Activated B cell treated with CpG ODN at 0.5 μM for 24 hours (primary cell): Measurements from ENCODE around the gene KCNA5. TPM values are rescaled to one million over a fixed set of nuclear protein-coding genes. Genes with fewer than 3 reads are reported as not detected.

Experiments used
- ATAC-seq: fragments of 200-7000 bp; cut with Tn5 transposase; one replicate; pipeline ENCODE4 v1.10.0; 2021; ENCODE audit warnings: low read depth, mild to moderate bottlenecking, moderate library complexity
- CTCF ChIA-PET: fragments of 350-600 bp; sonication (Branson Sonifier 250); formaldehyde crosslinking; loops from one replicate; lab custom pipeline; 2021; ENCODE audit warnings: antibody characterized with exemption; lab: Charles Lee
- POLR2A ChIA-PET: fragments of 350-600 bp; sonication (Branson Sonifier 250); formaldehyde crosslinking; loops from one replicate; lab custom pipeline; 2021; ENCODE audit warnings: antibody characterized with exemption; lab: Charles Lee
- DNase-seq: peaks from one replicate; pipeline ENCODE4 v3.0.0; 2022
- H3K27ac Mint-ChIP-seq: one replicate; pipeline ENCODE4 v1.8.0; 2020; ENCODE audit warnings: mixed read lengths
- H3K27me3 Mint-ChIP-seq: one replicate; pipeline ENCODE4 v1.8.0; 2021; ENCODE audit warnings: mixed read lengths
- H3K36me3 Mint-ChIP-seq: one replicate; pipeline ENCODE4 v1.8.0; 2021; ENCODE audit warnings: low read depth, mixed read lengths
- H3K4me1 Mint-ChIP-seq: one replicate; pipeline ENCODE4 v1.8.0; 2021; ENCODE audit warnings: mixed read lengths
- H3K4me3 Mint-ChIP-seq: one replicate; pipeline ENCODE4 v1.8.0; 2020; ENCODE audit warnings: mild to moderate bottlenecking, mixed read lengths
- H3K9me3 Mint-ChIP-seq: one replicate; pipeline ENCODE4 v1.8.0; 2020; ENCODE audit warnings: mixed read lengths
- intact Hi-C: fragments of 100-400 bp; cut with micrococcal nuclease; formaldehyde crosslinking; loops from one replicate; pipeline ENCODE4 v1.15.1; 2024
- total RNA-seq: library from RNA; stranded (reverse); gene quantifications from 2 replicates; pipeline ENCODE4 v1.2.3, GENCODE V29; 2022
- TF ChIP-seq, protein P1 (sequence below): fragments of 200-600 bp; IDR thresholded peaks from one replicate; pipeline ENCODE4 v1.8.0; 2022; ENCODE audit warnings: antibody characterized with exemption, mild to moderate bottlenecking

The KCNA5 gene
- total RNA-seq, 1 donor from 2014 or later, result 0.42 TPM

DNA sequence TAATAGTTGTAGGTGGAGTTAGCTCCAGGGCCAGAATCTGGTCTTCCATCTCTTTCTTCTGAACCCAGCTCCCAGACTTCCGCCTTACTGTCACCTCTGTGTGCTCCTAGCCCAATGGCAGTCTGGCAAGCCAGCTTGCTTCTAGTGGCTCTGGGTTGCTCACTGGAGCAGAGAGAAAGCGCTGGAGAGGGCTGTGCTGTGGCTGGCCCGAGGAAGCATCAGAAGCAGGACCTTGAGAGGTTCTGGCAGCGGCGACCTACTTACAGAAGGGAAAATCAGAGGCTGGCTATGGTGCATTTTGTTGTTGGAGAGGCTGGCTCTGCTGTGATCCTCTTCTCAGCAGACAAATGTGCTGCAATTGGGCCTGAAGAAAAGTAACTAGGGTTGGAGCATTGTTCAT lies 28.6 kb downstream of the KCNA5 start:
- H3K36me3 Mint-ChIP-seq, result no peaks in the 10 kb centered on the region

DNA sequence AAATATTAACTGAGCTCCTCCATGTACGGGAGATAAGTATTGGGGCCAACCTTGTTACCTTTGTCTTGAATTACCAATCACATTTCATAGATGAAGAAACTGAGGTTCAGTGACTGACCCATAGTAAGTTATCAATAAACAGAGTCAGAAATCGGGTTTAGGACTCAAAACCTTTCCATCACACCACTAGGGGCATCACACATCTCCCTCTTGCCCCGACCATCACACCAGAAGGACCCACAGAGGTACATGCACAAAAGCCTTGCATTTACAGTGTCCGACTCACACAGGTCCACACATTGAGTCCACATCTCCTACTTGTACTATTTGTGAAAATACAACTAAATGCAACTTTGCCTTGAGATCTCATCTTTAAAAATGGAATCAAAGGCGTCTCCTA lies 29.4 kb downstream of the KCNA5 start:
- H3K4me3 Mint-ChIP-seq, result no peak overlapping the region
- H3K36me3 Mint-ChIP-seq, result no peaks in the 10 kb centered on the region
- peaks cover 8% of the 10 kb centered on the region for H3K27me3 Mint-ChIP-seq
- no peak for ATAC-seq
- no peaks in the 10 kb centered on the region for H3K4me1 Mint-ChIP-seq
- POLR2A ChIA-PET, result no interaction called here
- intact Hi-C loops, result no loop called here
- no peak overlapping the region for H3K27ac Mint-ChIP-seq
- H3K9me3 Mint-ChIP-seq, result no peaks in the 10 kb centered on the region
- no peak for DNase-seq
- TF ChIP-seq, protein P1, sequence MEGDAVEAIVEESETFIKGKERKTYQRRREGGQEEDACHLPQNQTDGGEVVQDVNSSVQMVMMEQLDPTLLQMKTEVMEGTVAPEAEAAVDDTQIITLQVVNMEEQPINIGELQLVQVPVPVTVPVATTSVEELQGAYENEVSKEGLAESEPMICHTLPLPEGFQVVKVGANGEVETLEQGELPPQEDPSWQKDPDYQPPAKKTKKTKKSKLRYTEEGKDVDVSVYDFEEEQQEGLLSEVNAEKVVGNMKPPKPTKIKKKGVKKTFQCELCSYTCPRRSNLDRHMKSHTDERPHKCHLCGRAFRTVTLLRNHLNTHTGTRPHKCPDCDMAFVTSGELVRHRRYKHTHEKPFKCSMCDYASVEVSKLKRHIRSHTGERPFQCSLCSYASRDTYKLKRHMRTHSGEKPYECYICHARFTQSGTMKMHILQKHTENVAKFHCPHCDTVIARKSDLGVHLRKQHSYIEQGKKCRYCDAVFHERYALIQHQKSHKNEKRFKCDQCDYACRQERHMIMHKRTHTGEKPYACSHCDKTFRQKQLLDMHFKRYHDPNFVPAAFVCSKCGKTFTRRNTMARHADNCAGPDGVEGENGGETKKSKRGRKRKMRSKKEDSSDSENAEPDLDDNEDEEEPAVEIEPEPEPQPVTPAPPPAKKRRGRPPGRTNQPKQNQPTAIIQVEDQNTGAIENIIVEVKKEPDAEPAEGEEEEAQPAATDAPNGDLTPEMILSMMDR, result no peak
- CTCF ChIA-PET, result interaction anchor here (1.1 kb wide), 1 partner anchor 38 kb away, joined by 4 read pairs; no protein-coding TSS in a partner anchor

More for the DNA sequence above, 28.6 kb downstream of the KCNA5 start:
- Mint-ChIP-seq H3K4me1 (no peaks in the 10 kb centered on the region), H3K27ac (no peak overlapping the region), H3K27me3 (peaks cover 6% of the 10 kb centered on the region), H3K4me3 (no peak overlapping the region), H3K9me3 (no peaks in the 10 kb centered on the region)
- intact Hi-C loops, result no loop called here
- ChIA-PET POLR2A (no interaction called here), CTCF (interaction anchor here (1.1 kb wide), 1 partner anchor 37 kb away, joined by 4 read pairs; no protein-coding TSS in a partner anchor)
- DNase-seq (no peak), ATAC-seq (no peak)
- TF ChIP-seq, protein P1, result no peak

DNA sequence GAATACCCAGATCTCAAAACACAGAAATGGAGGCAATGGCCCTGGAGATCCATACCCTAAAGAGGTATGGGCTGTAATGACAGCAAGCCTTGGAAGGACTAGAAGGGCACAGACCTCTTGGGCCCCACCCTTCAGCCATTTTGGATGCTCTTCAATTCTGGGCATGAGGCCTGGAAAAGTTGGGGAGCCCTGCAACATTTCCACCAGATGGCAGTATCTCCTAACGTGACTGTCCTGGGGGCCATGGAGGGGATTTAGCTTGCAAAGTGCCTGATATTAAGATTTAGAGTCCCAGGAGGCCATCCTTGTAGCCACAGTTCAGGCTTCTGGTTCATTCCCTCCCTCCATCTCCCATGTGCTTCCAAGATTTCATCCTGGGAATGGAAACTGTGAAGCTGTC lies 30.2 kb downstream of the KCNA5 start:
- DNase-seq, result no peak
- CTCF ChIA-PET, result no interaction called here
- intact Hi-C loops, result no loop called here
- Mint-ChIP-seq H3K27ac (no peak overlapping the region), H3K4me3 (no peak overlapping the region), H3K27me3 (peaks cover 8% of the 10 kb centered on the region), H3K36me3 (no peaks in the 10 kb centered on the region), H3K4me1 (no peaks in the 10 kb centered on the region), H3K9me3 (no peaks in the 10 kb centered on the region)
- TF ChIP-seq, protein P1, result no peak
- ATAC-seq, result no peak
- POLR2A ChIA-PET, result no interaction called here

DNA sequence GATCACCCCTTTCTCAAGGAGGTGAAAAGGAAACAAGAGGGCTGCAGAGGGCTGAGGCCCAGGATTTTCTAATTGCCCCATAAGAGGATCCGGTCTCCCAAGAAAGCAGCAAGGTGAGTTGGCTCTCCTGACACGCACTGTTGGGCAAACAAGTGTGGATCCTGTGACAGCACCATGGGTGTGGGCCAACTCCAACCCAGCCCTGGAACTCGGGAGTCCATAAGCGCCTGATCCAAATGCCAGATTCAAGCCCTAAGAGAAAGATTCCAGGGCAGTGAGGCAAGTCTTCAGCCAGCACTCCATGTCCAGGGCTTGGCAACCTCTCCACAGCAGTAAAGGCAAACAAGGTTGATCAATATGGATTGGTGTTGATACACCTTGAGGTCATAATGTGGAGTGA lies 33.1 kb downstream of the KCNA5 start:
- ChIA-PET CTCF (no interaction called here), POLR2A (no interaction called here)
- TF ChIP-seq, protein P1, result no peak
- H3K4me3 Mint-ChIP-seq, result no peak overlapping the region
- peaks cover 8% of the 10 kb centered on the region for H3K27me3 Mint-ChIP-seq
- DNase-seq (no peak), ATAC-seq (no peak)
- H3K4me1 Mint-ChIP-seq, result no peaks in the 10 kb centered on the region
- H3K9me3 Mint-ChIP-seq, result no peaks in the 10 kb centered on the region
- intact Hi-C loops, result no loop called here
- H3K27ac Mint-ChIP-seq, result no peak overlapping the region
- H3K36me3 Mint-ChIP-seq, result no peaks in the 10 kb centered on the region

DNA sequence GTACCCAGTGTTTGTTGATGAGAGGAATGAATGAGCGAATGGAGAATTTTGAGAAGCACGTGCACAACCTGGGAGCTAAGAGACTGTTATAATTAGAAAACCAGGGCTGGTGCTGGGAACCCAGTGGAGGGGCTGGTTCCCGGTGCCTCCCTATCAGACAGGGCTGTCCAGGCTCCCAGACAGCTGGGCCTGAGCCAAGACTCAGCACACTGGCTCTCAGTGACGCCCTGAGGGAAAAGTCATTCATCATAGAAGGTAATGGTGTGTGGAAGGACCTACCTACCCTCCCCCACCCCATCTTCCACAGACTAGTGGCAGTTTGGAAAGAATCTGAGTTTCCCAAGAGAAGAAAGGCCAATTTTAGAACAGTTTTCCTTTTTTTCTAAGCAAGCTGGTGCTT lies 34.7 kb downstream of the KCNA5 start:
- no peaks in the 10 kb centered on the region for H3K4me1 Mint-ChIP-seq
- H3K27ac Mint-ChIP-seq, result no peak overlapping the region
- no peaks in the 10 kb centered on the region for H3K9me3 Mint-ChIP-seq
- no peaks in the 10 kb centered on the region for H3K36me3 Mint-ChIP-seq
- DNase-seq, result no peak
- H3K4me3 Mint-ChIP-seq, result no peak overlapping the region
- peaks cover 6% of the 10 kb centered on the region for H3K27me3 Mint-ChIP-seq
- TF ChIP-seq, protein P1, result no peak
- CTCF ChIA-PET, result interaction anchor here (0.7 to 1.2 kb wide), 3 partner anchors 57 to 223 kb away, joined by 3 to 8 read pairs (median 3); no protein-coding TSS in a partner anchor
- ATAC-seq, result no peak
- intact Hi-C loops, result no loop called here
- POLR2A ChIA-PET, result no interaction called here
